Measurements from ENCODE around the gene DST. TPM values are rescaled to one million over a fixed set of nuclear protein-coding genes. Genes with fewer than 3 reads are reported as not detected.

Gene DST
- total and polyA plus RNA-seq, 11 donors, result 107 to 607 (median 366) TPM

GRCh38 chr6:56515081-56515905 is 127.4 kb downstream of the DST start:
- no peak for DNase-seq
- TF ChIP-seq POLR2A (IDR thresholded peaks at IDR 0.05), result no peak
- TF ChIP-seq, protein P1, sequence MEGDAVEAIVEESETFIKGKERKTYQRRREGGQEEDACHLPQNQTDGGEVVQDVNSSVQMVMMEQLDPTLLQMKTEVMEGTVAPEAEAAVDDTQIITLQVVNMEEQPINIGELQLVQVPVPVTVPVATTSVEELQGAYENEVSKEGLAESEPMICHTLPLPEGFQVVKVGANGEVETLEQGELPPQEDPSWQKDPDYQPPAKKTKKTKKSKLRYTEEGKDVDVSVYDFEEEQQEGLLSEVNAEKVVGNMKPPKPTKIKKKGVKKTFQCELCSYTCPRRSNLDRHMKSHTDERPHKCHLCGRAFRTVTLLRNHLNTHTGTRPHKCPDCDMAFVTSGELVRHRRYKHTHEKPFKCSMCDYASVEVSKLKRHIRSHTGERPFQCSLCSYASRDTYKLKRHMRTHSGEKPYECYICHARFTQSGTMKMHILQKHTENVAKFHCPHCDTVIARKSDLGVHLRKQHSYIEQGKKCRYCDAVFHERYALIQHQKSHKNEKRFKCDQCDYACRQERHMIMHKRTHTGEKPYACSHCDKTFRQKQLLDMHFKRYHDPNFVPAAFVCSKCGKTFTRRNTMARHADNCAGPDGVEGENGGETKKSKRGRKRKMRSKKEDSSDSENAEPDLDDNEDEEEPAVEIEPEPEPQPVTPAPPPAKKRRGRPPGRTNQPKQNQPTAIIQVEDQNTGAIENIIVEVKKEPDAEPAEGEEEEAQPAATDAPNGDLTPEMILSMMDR (IDR thresholded peaks at IDR 0.05), result no peak
- no peaks in the 10 kb centered on the region for H3K27me3 ChIP-seq
- no peak overlapping the region for H3K4me3 ChIP-seq
- peak overlapping the region in 10 of 12 donors; percentile 16 to 74 (median 60) for H3K27ac ChIP-seq
- peaks cover 0 to 71% (median 31%) of the 10 kb centered on the region in 12 donors for H3K4me1 ChIP-seq
- no peaks in the 10 kb centered on the region for H3K9me3 ChIP-seq
- H3K36me3 ChIP-seq, result peaks cover 0 to 92% (median 28%) of the 10 kb centered on the region in 9 donors
- WGBS, 4 donors, result 76 to 84% (median 82%) methylated on average over 7 of the region's 7 CpGs
- ATAC-seq, result no peak
- intact Hi-C loops (cut with DNase I), result no loop called here

DNA sequence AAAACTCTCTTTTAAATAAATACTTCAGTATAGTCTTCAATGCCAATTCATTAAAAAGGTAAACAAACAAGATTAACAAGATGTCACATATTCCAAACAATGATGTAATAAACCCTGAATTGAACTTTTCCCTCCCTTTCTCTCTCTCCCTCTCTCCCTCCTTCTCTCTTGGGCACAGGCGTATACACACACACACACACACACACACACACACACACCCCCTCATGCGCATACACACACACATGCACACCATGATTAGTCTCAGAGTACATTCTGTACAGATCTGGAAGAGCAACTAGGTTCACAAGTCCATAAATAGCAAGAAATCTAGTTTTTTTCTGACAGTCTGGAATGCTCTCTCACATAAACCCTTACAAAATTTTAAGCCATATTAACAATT is 128.3 kb downstream of the DST start:
- peaks cover 0 to 79% (median 32%) of the 10 kb centered on the region in 12 donors for H3K4me1 ChIP-seq
- ATAC-seq, result peak; percentile 56 to 71 (median 62)
- 21 to 32% (median 24%) methylated on average over 2 of the region's 2 CpGs for WGBS, 4 donors
- no peaks in the 10 kb centered on the region for H3K9me3 ChIP-seq
- peaks cover 0 to 92% (median 33%) of the 10 kb centered on the region in 9 donors for H3K36me3 ChIP-seq
- intact Hi-C loops (cut with DNase I), result no loop called here
- TF ChIP-seq, protein P1 (IDR thresholded peaks at IDR 0.05), result no peak
- no peak for TF ChIP-seq POLR2A (IDR thresholded peaks at IDR 0.05)
- H3K27ac ChIP-seq, result peak overlapping the region in 11 of 12 donors; percentile 16 to 74 (median 55)
- no peaks in the 10 kb centered on the region for H3K27me3 ChIP-seq
- no peak overlapping the region for H3K4me3 ChIP-seq
- no peak for DNase-seq

DNA sequence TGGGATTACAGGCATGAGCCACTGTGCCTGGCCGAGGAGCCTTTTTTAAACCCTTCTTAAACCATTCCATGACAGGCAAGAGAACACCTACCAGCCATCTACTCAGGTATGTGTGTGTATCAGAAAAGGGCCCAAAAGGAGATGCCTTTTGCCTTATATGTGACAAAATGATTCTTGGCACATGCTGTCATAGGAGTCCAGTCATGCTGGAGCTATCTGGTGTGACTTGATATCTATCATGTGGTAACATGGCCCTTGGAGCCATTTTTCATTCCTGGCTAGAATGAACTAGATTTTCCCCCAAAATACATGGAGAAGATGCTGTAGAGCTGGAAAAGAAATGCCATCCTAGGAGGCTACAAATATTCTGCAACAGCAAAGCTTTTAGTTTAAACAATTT is 129.1 kb downstream of the DST start:
- Histone ChIP-seq H3K27ac (peak overlapping the region in 11 of 12 donors; percentile 8 to 74 (median 18)), H3K27me3 (no peaks in the 10 kb centered on the region), H3K36me3 (peaks cover 0 to 94% (median 40%) of the 10 kb centered on the region in 9 donors), H3K9me3 (no peaks in the 10 kb centered on the region), H3K4me1 (peaks cover 0 to 87% (median 36%) of the 10 kb centered on the region in 12 donors), H3K4me3 (no peak overlapping the region)
- TF ChIP-seq, protein P1 (IDR thresholded peaks at IDR 0.05), result no peak
- no peak for TF ChIP-seq POLR2A (IDR thresholded peaks at IDR 0.05)
- intact Hi-C loops (cut with DNase I), result no loop called here
- no peak for DNase-seq
- WGBS, 4 donors, result 96 to 100% (median 100%) methylated on average over 1 of the region's 1 CpG
- no peak for ATAC-seq

GRCh38 chr6:56511591-56511990 is 131.1 kb downstream of the DST start:
- no peaks in the 10 kb centered on the region for H3K9me3 ChIP-seq
- peaks cover 0 to 95% (median 49%) of the 10 kb centered on the region in 9 donors for H3K36me3 ChIP-seq
- TF ChIP-seq, protein P1 (IDR thresholded peaks at IDR 0.05), result no peak
- no peak for TF ChIP-seq POLR2A (IDR thresholded peaks at IDR 0.05)
- peak overlapping the region in 9 of 12 donors; percentile 6 to 74 (median 43) for H3K27ac ChIP-seq
- WGBS, 4 donors, result 51 to 61% (median 56%) methylated on average over 2 of the region's 2 CpGs
- intact Hi-C loops (cut with DNase I), result no loop called here
- no peak overlapping the region for H3K4me3 ChIP-seq
- H3K27me3 ChIP-seq, result no peaks in the 10 kb centered on the region
- peaks cover 0 to 93% (median 38%) of the 10 kb centered on the region in 12 donors for H3K4me1 ChIP-seq
- DNase-seq (no peak), ATAC-seq (no peak)

All from heart left ventricle (tissue), 16 donors.